Activated CD8-positive, alpha-beta memory T cell treated with anti-CD3 and anti-CD28 coated beads for 24 hours (primary cell): Measurements from ENCODE around the gene PIP5K1C.
"Not testable (repeated sequence)": the region's sequence is repeated elsewhere in the genome, so short reads cannot be mapped to it uniquely, and the experiment has no call there.

Experiments
- DNase-seq: peaks from one replicate; pipeline ENCODE4 v3.0.0-alpha.2; 2020

The PIP5K1C gene

GRCh38 chr19:3585301-3586126, 114.8 kb downstream of the PIP5K1C start, which contains the start of gene GIPC3:
Gene GIPC3 (plus strand): TSS chr19:3585478. CDS start chr19:3585598, 120 bp downstream.
- DNase-seq = peak; percentile 66

- DNase-seq = not testable (repeated sequence)
Observed at GRCh38 chr19:3584036-3584802, 116.0 kb downstream of the PIP5K1C start.

- DNase-seq = not testable (repeated sequence)
Observed at GRCh38 chr19:3581792-3582191, 118.5 kb downstream of the PIP5K1C start.
